Measurements from ENCODE around the gene MYLK.
"Not testable (repeated sequence)": the region's sequence is repeated elsewhere in the genome, so short reads cannot be mapped to it uniquely, and the experiment has no call there.

The MYLK gene

GRCh38 chr3:123635717-123636116 lies 248.4 kb downstream of the MYLK start:
- DNase-seq: no peak

- no peak for DNase-seq
These were observed 248.9 kb downstream of the MYLK start for GRCh38 chr3:123635217-123635616.

- DNase-seq: no peak
These were observed 249.7 kb downstream of the MYLK start for GRCh38 chr3:123634149-123635051.

- no peak for DNase-seq
These were observed 250.6 kb downstream of the MYLK start for GRCh38 chr3:123633530-123633929.

GRCh38 chr3:123632161-123632655 lies 251.9 kb downstream of the MYLK start:
- no peak for DNase-seq

- no peak for DNase-seq
These were observed 254.4 kb downstream of the MYLK start for GRCh38 chr3:123629747-123630047.

GRCh38 chr3:123628996-123629746 lies 255.0 kb downstream of the MYLK start:
- DNase-seq: no peak

GRCh38 chr3:123627673-123628670 lies 256.2 kb downstream of the MYLK start:
- DNase-seq: no peak

- DNase-seq: no peak
These were observed 257.3 kb downstream of the MYLK start for GRCh38 chr3:123626881-123627280.

GRCh38 chr3:123624302-123624701 lies 259.8 kb downstream of the MYLK start:
- DNase-seq: no peak

GRCh38 chr3:123623346-123623880 lies 260.7 kb downstream of the MYLK start:
- DNase-seq: no peak

- DNase-seq: no peak
These were observed 261.4 kb downstream of the MYLK start for GRCh38 chr3:123622766-123623165.

- no peak for DNase-seq
These were observed 262.3 kb downstream of the MYLK start for GRCh38 chr3:123621850-123622189.

- DNase-seq: no peak
These were observed 262.8 kb downstream of the MYLK start for GRCh38 chr3:123621186-123621849.

GRCh38 chr3:123620343-123620742 lies 263.8 kb downstream of the MYLK start:
- no peak for DNase-seq

GRCh38 chr3:123618768-123619484 lies 265.2 kb downstream of the MYLK start:
- no peak for DNase-seq

GRCh38 chr3:123618076-123618708 lies 265.9 kb downstream of the MYLK start:
- no peak for DNase-seq

- DNase-seq: no peak
These were observed 267.5 kb downstream of the MYLK start for GRCh38 chr3:123616593-123616992.

- no peak for DNase-seq
These were observed 270.6 kb downstream of the MYLK start for GRCh38 chr3:123613543-123613942.

GRCh38 chr3:123611674-123612073 lies 272.5 kb downstream of the MYLK start:
- not testable (repeated sequence) for DNase-seq

- no peak for DNase-seq
These were observed 273.1 kb downstream of the MYLK start for GRCh38 chr3:123611082-123611481.
